ENCODE data around the gene UNG. TPM values are rescaled to one million over a fixed set of nuclear protein-coding genes. Genes with fewer than 3 reads are reported as not detected.

The UNG gene
- total RNA-seq, 4 donors from 2014 or later, result 19.0 to 58.6 (median 21.3) TPM

DNA sequence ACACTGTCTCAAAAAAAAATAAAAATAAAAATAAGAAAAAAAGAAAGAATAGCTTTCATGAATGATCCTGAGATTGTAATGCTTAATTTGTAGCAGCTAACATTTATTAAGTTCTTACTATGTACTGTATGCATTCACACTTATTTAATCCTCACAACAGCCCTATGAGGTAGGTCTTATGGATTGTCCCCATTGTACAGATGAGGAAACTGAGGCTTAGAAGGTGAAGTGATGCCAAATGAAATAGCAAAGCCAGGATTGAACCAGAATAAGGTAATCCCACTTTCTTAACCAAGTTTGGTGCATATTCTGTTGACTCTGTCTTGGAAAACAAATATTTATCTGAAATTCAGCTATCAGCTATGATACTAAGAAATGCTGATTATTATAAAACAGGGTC lies 42.9 kb upstream of the UNG start:
- Histone ChIP-seq H3K9me3 (no peaks in the 10 kb centered on the region), H3K4me3 (peak overlapping the region in 1 of 4 donors; percentile 97), H3K36me3 (peaks cover 0 to 19% (median 0%) of the 10 kb centered on the region in 3 donors), H3K27me3 (no peaks in the 10 kb centered on the region), H3K4me1 (peaks cover 0 to 14% (median 0%) of the 10 kb centered on the region in 4 donors), H3K27ac (peak overlapping the region; percentile 18 to 94 (median 87))
- DNase-seq, result no peak
- TF ChIP-seq, protein P1, sequence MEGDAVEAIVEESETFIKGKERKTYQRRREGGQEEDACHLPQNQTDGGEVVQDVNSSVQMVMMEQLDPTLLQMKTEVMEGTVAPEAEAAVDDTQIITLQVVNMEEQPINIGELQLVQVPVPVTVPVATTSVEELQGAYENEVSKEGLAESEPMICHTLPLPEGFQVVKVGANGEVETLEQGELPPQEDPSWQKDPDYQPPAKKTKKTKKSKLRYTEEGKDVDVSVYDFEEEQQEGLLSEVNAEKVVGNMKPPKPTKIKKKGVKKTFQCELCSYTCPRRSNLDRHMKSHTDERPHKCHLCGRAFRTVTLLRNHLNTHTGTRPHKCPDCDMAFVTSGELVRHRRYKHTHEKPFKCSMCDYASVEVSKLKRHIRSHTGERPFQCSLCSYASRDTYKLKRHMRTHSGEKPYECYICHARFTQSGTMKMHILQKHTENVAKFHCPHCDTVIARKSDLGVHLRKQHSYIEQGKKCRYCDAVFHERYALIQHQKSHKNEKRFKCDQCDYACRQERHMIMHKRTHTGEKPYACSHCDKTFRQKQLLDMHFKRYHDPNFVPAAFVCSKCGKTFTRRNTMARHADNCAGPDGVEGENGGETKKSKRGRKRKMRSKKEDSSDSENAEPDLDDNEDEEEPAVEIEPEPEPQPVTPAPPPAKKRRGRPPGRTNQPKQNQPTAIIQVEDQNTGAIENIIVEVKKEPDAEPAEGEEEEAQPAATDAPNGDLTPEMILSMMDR (IDR thresholded peaks at IDR 0.05), result no peak
- no peak for TF ChIP-seq POLR2A (IDR thresholded peaks at IDR 0.05)

DNA sequence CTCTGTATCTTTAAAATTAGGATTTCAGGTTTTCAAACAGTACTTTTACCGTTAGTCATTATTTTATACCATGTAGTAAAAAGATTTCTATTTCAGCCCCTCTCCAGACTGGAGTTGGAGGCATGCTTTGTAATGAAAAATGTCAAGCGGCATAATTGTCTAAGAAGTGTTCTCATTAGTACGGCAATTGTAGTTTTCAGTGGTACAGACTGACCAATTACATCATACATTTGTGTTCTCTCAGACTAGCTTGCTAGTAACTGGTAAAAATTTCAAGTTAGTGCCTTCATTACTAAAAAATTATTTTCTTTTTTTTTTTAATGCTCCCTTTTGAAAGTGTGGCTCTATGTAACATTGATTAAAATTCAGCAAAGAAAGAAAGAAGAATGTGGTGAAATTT lies 40.5 kb upstream of the UNG start:
- Histone ChIP-seq H3K4me1 (peaks cover 0 to 13% (median 0%) of the 10 kb centered on the region in 4 donors), H3K27ac (no peak overlapping the region), H3K27me3 (no peaks in the 10 kb centered on the region), H3K4me3 (no peak overlapping the region), H3K9me3 (no peaks in the 10 kb centered on the region), H3K36me3 (peaks cover 0 to 34% (median 0%) of the 10 kb centered on the region in 3 donors)
- DNase-seq, result no peak
- no peak for TF ChIP-seq POLR2A (IDR thresholded peaks at IDR 0.05)
- TF ChIP-seq, protein P1 (IDR thresholded peaks at IDR 0.05), result no peak

DNA sequence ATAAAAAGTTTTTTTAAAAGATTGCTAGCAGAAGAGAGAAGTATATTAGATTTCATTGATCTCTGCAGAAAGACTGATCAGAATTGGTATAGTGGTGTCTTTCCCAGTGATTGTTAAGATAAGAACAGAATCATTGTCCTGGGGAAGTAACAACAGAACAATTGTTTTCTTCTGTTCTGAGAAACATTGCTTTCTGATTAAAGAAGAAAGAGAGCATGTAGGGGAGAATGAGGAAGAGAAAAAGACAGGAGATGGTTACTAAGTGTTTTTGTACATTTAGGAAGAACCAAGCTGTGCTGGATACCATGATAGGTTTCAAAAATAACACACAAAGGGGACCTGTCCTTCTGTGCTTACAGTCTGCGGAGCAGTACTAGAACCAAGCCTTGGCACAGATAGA lies 40.0 kb upstream of the UNG start:
- peaks cover 0 to 34% (median 0%) of the 10 kb centered on the region in 3 donors for H3K36me3 ChIP-seq
- TF ChIP-seq, protein P1 (IDR thresholded peaks at IDR 0.05), result no peak
- TF ChIP-seq POLR2A (IDR thresholded peaks at IDR 0.05), result no peak
- H3K4me1 ChIP-seq, result peaks cover 0 to 10% (median 0%) of the 10 kb centered on the region in 4 donors
- H3K9me3 ChIP-seq, result no peaks in the 10 kb centered on the region
- H3K27me3 ChIP-seq, result no peaks in the 10 kb centered on the region
- H3K27ac ChIP-seq, result no peak overlapping the region
- no peak for DNase-seq
- no peak overlapping the region for H3K4me3 ChIP-seq

DNA sequence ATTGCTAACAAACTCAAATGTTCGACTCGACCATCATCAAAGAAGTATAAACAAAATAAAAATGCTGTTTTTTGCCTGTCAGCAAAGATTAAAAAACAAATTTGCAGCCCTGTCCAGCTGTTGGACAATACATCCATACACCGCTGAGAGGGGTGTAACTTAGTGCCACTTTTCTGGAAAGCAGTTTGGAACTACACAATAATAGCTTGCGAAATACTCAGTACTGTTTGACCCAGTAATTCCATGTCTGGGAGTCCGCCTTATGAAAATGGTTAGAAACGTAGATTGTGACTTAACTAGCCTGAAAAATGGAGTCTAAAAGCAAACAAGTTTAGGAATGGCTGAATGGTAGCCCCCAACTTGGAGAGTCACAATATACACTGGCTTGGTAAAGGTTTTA lies 38.6 kb upstream of the UNG start:
- H3K4me3 ChIP-seq, result no peak overlapping the region
- no peaks in the 10 kb centered on the region for H3K27me3 ChIP-seq
- H3K9me3 ChIP-seq, result no peaks in the 10 kb centered on the region
- peaks cover 0 to 5% (median 0%) of the 10 kb centered on the region in 4 donors for H3K4me1 ChIP-seq
- no peak for DNase-seq
- peaks cover 0 to 42% (median 0%) of the 10 kb centered on the region in 3 donors for H3K36me3 ChIP-seq
- TF ChIP-seq, protein P1 (IDR thresholded peaks at IDR 0.05), result no peak
- no peak for TF ChIP-seq POLR2A (IDR thresholded peaks at IDR 0.05)
- H3K27ac ChIP-seq, result no peak overlapping the region

DNA sequence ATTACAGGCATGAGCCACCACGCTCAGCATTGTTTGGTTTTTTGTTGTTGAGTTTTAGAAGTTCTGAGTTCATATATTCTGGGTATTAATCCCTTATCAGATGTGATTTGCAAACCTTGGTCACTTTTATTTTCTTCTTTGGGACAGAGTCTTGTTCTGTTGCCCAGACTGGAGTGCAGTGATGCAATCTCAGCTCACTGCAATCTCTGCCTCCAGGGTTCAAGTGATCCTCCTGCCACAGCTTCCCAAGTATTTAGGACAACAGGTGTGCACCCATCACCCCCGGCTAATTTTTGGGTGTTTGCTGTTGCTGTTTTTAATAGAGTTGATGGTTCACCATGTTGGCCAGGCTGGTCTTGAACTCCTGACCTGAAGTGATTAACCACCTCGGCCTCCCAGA lies 33.3 kb upstream of the UNG start:
- H3K9me3 ChIP-seq, result no peaks in the 10 kb centered on the region
- H3K27me3 ChIP-seq, result no peaks in the 10 kb centered on the region
- H3K4me1 ChIP-seq, result peaks cover 0 to 22% (median 0%) of the 10 kb centered on the region in 4 donors
- H3K36me3 ChIP-seq, result peaks cover 0 to 45% (median 0%) of the 10 kb centered on the region in 3 donors
- DNase-seq, result no peak
- TF ChIP-seq, protein P1 (IDR thresholded peaks at IDR 0.05), result no peak
- no peak for TF ChIP-seq POLR2A (IDR thresholded peaks at IDR 0.05)
- H3K4me3 ChIP-seq, result no peak overlapping the region
- no peak overlapping the region for H3K27ac ChIP-seq
